Measurements from ENCODE around the gene FOXD1.

GRCh38 chr5:73399775-73400174, 48.8 kb downstream of the FOXD1 start:
- TF ChIP-seq CTCF (IDR thresholded peaks at IDR 0.05) (no peak), EP300 (IDR thresholded peaks at IDR 0.05) (no peak)
